NCI-H748 (cell line): Measurements from ENCODE around the gene DCXR.
A peak's percentile ranks its signal among the peaks of the same experiment; 100 is the strongest.

ENCODE experiments used
- DNase-seq: peaks from one replicate; lab custom pipeline; 2025; ENCODE audit not compliant: unreplicated experiment; lab: John Stamatoyannopoulos, UW

Gene DCXR

GRCh38 chr17:82037092-82037888 is at the start of gene DCXR:
Gene DCXR (minus strand): TSS chr17:82037697. CDS start chr17:82037682, 15 bp downstream.
- DNase-seq = peak; percentile 98

GRCh38 chr17:82085931-82086764 is 48.7 kb upstream of the DCXR start:
- DNase-seq = no peak

GRCh38 chr17:82085031-82085861 is 47.7 kb upstream of the DCXR start:
- DNase-seq = no peak

GRCh38 chr17:82084373-82085030 is 47.0 kb upstream of the DCXR start:
- no peak for DNase-seq

GRCh38 chr17:82083533-82084359 is 46.2 kb upstream of the DCXR start:
- DNase-seq = no peak

- DNase-seq = no peak
These were observed 45.5 kb upstream of the DCXR start for GRCh38 chr17:82083009-82083408.

- DNase-seq = no peak
These were observed 45.0 kb upstream of the DCXR start for GRCh38 chr17:82082456-82082855.

- no peak for DNase-seq
These were observed 44.5 kb upstream of the DCXR start for GRCh38 chr17:82081966-82082365.

GRCh38 chr17:82081546-82081945 is 44.0 kb upstream of the DCXR start:
- no peak for DNase-seq

- DNase-seq = no peak
These were observed 43.4 kb upstream of the DCXR start for GRCh38 chr17:82080789-82081464.

- DNase-seq = no peak
These were observed 42.7 kb upstream of the DCXR start for GRCh38 chr17:82080048-82080788.

GRCh38 chr17:82079001-82079677 is 41.6 kb upstream of the DCXR start:
- no peak for DNase-seq

- no peak for DNase-seq
These were observed 40.9 kb upstream of the DCXR start for GRCh38 chr17:82078433-82078832.

- no peak for DNase-seq
These were observed 40.3 kb upstream of the DCXR start for GRCh38 chr17:82077617-82078358.

GRCh38 chr17:82076785-82077591 is 39.5 kb upstream of the DCXR start:
- DNase-seq = no peak

- no peak for DNase-seq
These were observed 38.7 kb upstream of the DCXR start for GRCh38 chr17:82076018-82076784.
